Omental fat pad (tissue), 4 donors: ENCODE results near the gene STON2. TPM values are rescaled to one million over a fixed set of nuclear protein-coding genes. Genes with fewer than 3 reads are reported as not detected.
A peak's percentile ranks its signal among the peaks of the same experiment; 100 is the strongest.

Experiments used
- ATAC-seq: fragments of 150-250 bp; one replicate; pipeline ENCODE4 v1.9.1; 2016; ENCODE audit warnings: mild to moderate bottlenecking, moderate library complexity; ENCODE audit not compliant: low FRiP score
- DNase-seq: peaks from one replicate; pipeline ENCODE4 v3.0.0-alpha.2; 2019; ENCODE audit warnings: low spot score
- CTCF ChIP-seq, 3 donors: fragments of 450-650 bp; IDR thresholded peaks; one replicate each; pipeline ENCODE4 v1.5.1; 2016 to 2017; ENCODE audit warnings: antibody characterized with exemption in 3 of 3, mild to moderate bottlenecking in 3 of 3, moderate library complexity in 2 of 3
- total RNA-seq, 4 donors: library from RNA; depleted of rRNA; stranded (reverse); fragments of >200 nt; gene quantifications; one replicate each; pipeline ENCODE4 v1.1.0, GENCODE V29; 2016

STON2 gene
- total RNA-seq, result 10 to 100 TPM in 3 of 4 donors, 1 to 10 TPM in 1; 8.0 to 31.4 (median 18.6) TPM

GRCh38 chr14:81400202-81400678 lies at the start of gene STON2:
TSS of gene STON2 (minus strand) at chr14:81400324. CDS start at chr14:81398382, 1,942 bp downstream.
- DNase-seq (no peak), ATAC-seq (no peak)
- no peak for TF ChIP-seq CTCF (IDR thresholded peaks at IDR 0.05)

- no peak for TF ChIP-seq CTCF (IDR thresholded peaks at IDR 0.05)
- ATAC-seq, result no peak
- DNase-seq, result no peak
Measured at GRCh38 chr14:81449576-81449975, 49.5 kb upstream of the STON2 start.

GRCh38 chr14:81449114-81449513 lies 49.0 kb upstream of the STON2 start:
- ATAC-seq, result peak; percentile 16
- TF ChIP-seq CTCF (IDR thresholded peaks at IDR 0.05), result no peak
- DNase-seq, result no peak

GRCh38 chr14:81447021-81447764 lies 47.1 kb upstream of the STON2 start:
- TF ChIP-seq CTCF (IDR thresholded peaks at IDR 0.05), result no peak
- ATAC-seq, result no peak
- DNase-seq, result no peak

GRCh38 chr14:81446279-81447007 lies 46.3 kb upstream of the STON2 start:
- ATAC-seq (no peak), DNase-seq (no peak)
- no peak for TF ChIP-seq CTCF (IDR thresholded peaks at IDR 0.05)

- no peak for ATAC-seq
- no peak for TF ChIP-seq CTCF (IDR thresholded peaks at IDR 0.05)
- DNase-seq, result no peak
Measured at GRCh38 chr14:81441626-81442134, 41.6 kb upstream of the STON2 start.
